ENCODE results near the gene NAB2. TPM values are rescaled to one million over a fixed set of nuclear protein-coding genes. Genes with fewer than 3 reads are reported as not detected.
A peak's percentile ranks its signal among the peaks of the same experiment; 100 is the strongest.

Gene NAB2
- 43.5 and 96.8 TPM in 2 replicates for total RNA-seq (2011; cell fraction: chromatin; rRNA removed; ENCODE audit: low replicate concordance)
- total RNA-seq (2011; cell fraction: nucleolus; rRNA removed): 51.2 and 57.5 TPM in 2 replicates
- total RNA-seq (2011; cell fraction: nucleoplasm; rRNA removed): 40.4 and 43.3 TPM in 2 replicates
- 32.0 and 32.8 TPM in 2 replicates for total RNA-seq (2014; rRNA removed)
- total RNA-seq (2014; rRNA removed; fragmentation: Illumina TruSeq; extraction: Trizol): 11.8 and 14.2 TPM in 2 replicates
- 16.9 and 18.8 TPM in 2 replicates for total RNA-seq (2015; rRNA removed; fragmentation: Illumina TruSeq; extraction: Trizol)
- total RNA-seq (2021): 23.4 and 36.0 TPM in 2 replicates
- polyA plus RNA-seq (2011; rRNA removed): 25.8 and 30.9 TPM in 2 replicates
- 26.8 and 51.9 TPM in 2 replicates for polyA plus RNA-seq (2011; cell fraction: cytosol; rRNA removed)
- 53.7 and 85.9 TPM in 2 replicates for polyA plus RNA-seq (2011; cell fraction: nucleus; rRNA removed)
- 23.3 and 27.5 TPM in 2 replicates for polyA plus RNA-seq (2012)
- 20.4 and 30.2 TPM in 2 replicates for polyA plus RNA-seq (2014; fragmentation: Illumina TruSeq; extraction: Trizol)
- under 1 TPM; 0.45 to 0.52 TPM for polyA plus RNA-seq (2014; fragmentation: Nextera tagmentation; extraction: Ambion mirVana)
- polyA plus RNA-seq (2014; rRNA removed): 30.4 and 40.9 TPM in 2 replicates
- 13.8 and 22.0 TPM in 2 replicates for polyA minus RNA-seq (2011; rRNA and poly(A)+ RNA removed)
- polyA minus RNA-seq (2011; cell fraction: cytosol; rRNA and poly(A)+ RNA removed): 16.5 and 18.6 TPM in 2 replicates
- 14.9 and 18.6 TPM in 2 replicates for polyA minus RNA-seq (2011; cell fraction: nucleus; rRNA and poly(A)+ RNA removed)
- Bru-seq, nascent RNA: percentile 65 among the genes with signal in this experiment
- BruChase-seq, experiment 1, labeled RNA remaining after a 2-hour chase: percentile 77 among the genes with signal in this experiment
- percentile 81 among the genes with signal in this experiment for BruChase-seq, experiment 2, labeled RNA remaining after a 6-hour chase
- long read RNA-seq, experiment 1, transcript NAB2-201 (7 exons, 2,711 nt): major isoform, 15 of 41 reads
- long read RNA-seq, experiment 1, partial matches to known transcripts: 19 of 41 reads
- long read RNA-seq, experiment 1, other reads (novel, unspliced or antisense): 4 of 41 reads
- long read RNA-seq, experiment 2, transcript NAB2-201 (7 exons, 2,711 nt): major isoform, 5 of 43 reads
- long read RNA-seq, experiment 2, transcript NAB2-202 (6 exons, 2,318 nt): major isoform, 5 of 43 reads
- long read RNA-seq, experiment 2, partial matches to known transcripts: 18 of 43 reads
- long read RNA-seq, experiment 2, other reads (novel, unspliced or antisense): 15 of 43 reads
- long read RNA-seq, experiment 3, partial matches to known transcripts: 2 of 6 reads
- long read RNA-seq, experiment 3, other reads (novel, unspliced or antisense): 1 of 6 reads

- CTCF ChIA-PET (ENCODE audit: low intra/inter-chr PET ratio): interaction anchor here (1.3 kb wide), 2 partner anchors 20 to 24 kb away, joined by 3 read pairs; no protein-coding TSS in a partner anchor
- Histone ChIP-seq H3K9me3 (replicated peaks; ENCODE audit: control insufficient read depth, insufficient read depth, low read depth, low read length) (no peaks in the 10 kb centered on the region), H3K4me3 (peak within 1 kb of the TSS; percentile 75), H3K36me3 (ENCODE audit: control insufficient read depth, insufficient read depth, low read length) (peaks cover 30% of the 10 kb centered on the region), H3K79me2 (ENCODE audit: control insufficient read depth, insufficient read depth, low read length) (peaks cover 40% of the 10 kb centered on the region), H3K27me3 (ENCODE audit: control insufficient read depth in 2 of 2, insufficient read depth in 2 of 2, low read length in 2 of 2) (no peaks in the 10 kb centered on the region), H3K4me2 (ENCODE audit: insufficient read depth, low read length) (peak within 1 kb of the TSS; percentile 93), H3K27ac (ENCODE audit: extremely low read depth, low read depth, low read length) (peak within 1 kb of the TSS; percentile 93), H3K4me1 (replicated peaks in 1 of 2; ENCODE audit: control insufficient read depth in 2 of 2, insufficient read depth in 2 of 2, low read length in 2 of 2) (peaks cover 33 to 65% of the 10 kb centered on the region in 2 experiments), H2AFZ (ENCODE audit: low read depth, low read length) (peak within 1 kb of the TSS; percentile 74), H3K9me1 (ENCODE audit: control insufficient read depth, insufficient read depth, low read length) (no peaks in the 10 kb centered on the region), H4K20me1 (replicated peaks; ENCODE audit: control insufficient read depth, insufficient read depth, low read length) (peaks cover 5% of the 10 kb centered on the region), H3K9ac (ENCODE audit: insufficient read depth in 1 of 2, low read depth in 2 of 2, low read length in 2 of 2) (peak within 1 kb of the TSS; percentile 93 to 98)
- ATAC-seq: peak; percentile 69
- peak; percentile 85 to 97 (median 90) for DNase-seq (ENCODE audit: extremely low read depth in 1 of 4, low spot score in 3 of 4)
- intact Hi-C loops (cut with micrococcal nuclease) (loop anchor here (1.0 to 10.0 kb wide), 2 partner anchors 23 to 454 kb away; partner anchors contain the start of genes BAZ2A and STAT6), in situ Hi-C loops (cut with MboI) (no loop called here)
- under 1% methylated on average over 35 of the region's 91 CpGs for WGBS (ENCODE audit: insufficient coverage, low coverage, missing lambda C conversion rate)
- POLR2A ChIA-PET: interaction anchor here (0.5 to 6.0 kb wide), 6 partner anchors 8 to 451 kb away, joined by 3 to 44 read pairs (median 4); partner anchors contain the start of gene NEMP1
- peak; percentile 62 for FAIRE-seq
- no TSS peak for BruUV-seq (replicated peaks)
- peak; percentile 81; the same call in 1 of the 2 replicates for TF ChIP-seq NKRF (IDR thresholded peaks at IDR 0.05; ENCODE audit: borderline replicate concordance)
- peak in 1 of 2 experiments; percentile 47; a peak in 1 of 3 replicates for TF ChIP-seq CBX3 (IDR thresholded peaks at IDR 0.05; ENCODE audit: borderline replicate concordance in 1 of 2, low read length in 2 of 2)
- TF ChIP-seq FOXP1 (CRISPR knock-in tag; IDR thresholded peaks at IDR 0.05): peak; percentile 58; the same call in 1 of the 2 replicates
- peak; percentile 60; the same call in 1 of the 2 replicates for TF ChIP-seq BRD4 (IDR thresholded peaks at IDR 0.05)
- TF ChIP-seq ZBED1 (IDR thresholded peaks at IDR 0.05): peak; percentile 46; the same call in 1 of the 2 replicates
- TF ChIP-seq ZNF324 (CRISPR knock-in tag; IDR thresholded peaks at IDR 0.05): 0 out of 2 replicates have a peak, but pooled peaks have one; percentile 6
- TF ChIP-seq ZNF830 (CRISPR knock-in tag; IDR thresholded peaks at IDR 0.05): no peak
- no peak for TF ChIP-seq SRSF9 (IDR thresholded peaks at IDR 0.05; ENCODE audit: borderline replicate concordance, low read depth, low read length)
- TF ChIP-seq FOXA3 (CRISPR knock-in tag; conservative IDR thresholded peaks at IDR 0.05 in 1 of 2, IDR thresholded peaks at IDR 0.05 in 1 of 2): peak in 1 of 2 experiments; percentile 78; a peak in 2 of 4 replicates
- TF ChIP-seq THAP12 (CRISPR knock-in tag; IDR thresholded peaks at IDR 0.05): peak; percentile 77
These were observed at the start of gene NAB2 for GRCh38 chr12:57088354-57089270. NAB2 (plus strand) TSS chr12:57089114; CDS start chr12:57089272, 158 bp downstream.

Data from K562 (cell line).